Small intestine (tissue), 7 donors: Measurements from ENCODE around the gene HTRA2. TPM values are rescaled to one million over a fixed set of nuclear protein-coding genes. Genes with fewer than 3 reads are reported as not detected.

Source experiments
- DNase-seq, 2 donors: peaks; one replicate each; pipeline versions ENCODE4 v3.0.0 to v3.0.0-alpha.2; 2013
- FAIRE-seq: peaks from 2 replicates; lab custom pipeline; 2012; peaks lifted over from hg19 to GRCh38; lab: Jason Lieb, UNC
- H3K27ac ChIP-seq, 3 donors: one replicate each; pipeline ENCODE4 v1.5.1; 2013; ENCODE audit warnings: low read length in 2 of 3, mild to moderate bottlenecking in 2 of 3, control low read depth in 1 of 3, inconsistent platforms in 1 of 3, low read depth in 1 of 3, moderate library complexity in 1 of 3
- H3K27me3 ChIP-seq, 3 donors: one replicate each; pipeline ENCODE4 v1.6.1; 2013; ENCODE audit warnings: low read length in 3 of 3, inconsistent platforms in 1 of 3; ENCODE audit not compliant: control insufficient read depth in 3 of 3, insufficient read depth in 3 of 3
- H3K36me3 ChIP-seq, 3 donors: one replicate each; pipeline ENCODE4 v1.6.1; 2013; ENCODE audit warnings: low read length in 3 of 3, inconsistent platforms in 1 of 3, low read depth in 1 of 3, mild to moderate bottlenecking in 1 of 3, moderate library complexity in 1 of 3; ENCODE audit not compliant: control insufficient read depth in 3 of 3, insufficient read depth in 2 of 3
- H3K4me1 ChIP-seq, 3 donors: one replicate each; pipeline ENCODE4 v1.6.1; 2013; ENCODE audit warnings: low read length in 2 of 3, inconsistent platforms in 1 of 3, low read depth in 1 of 3, mild to moderate bottlenecking in 1 of 3, moderate library complexity in 1 of 3; ENCODE audit not compliant: control insufficient read depth in 3 of 3, insufficient read depth in 2 of 3
- H3K4me3 ChIP-seq, 3 donors: one replicate each; pipeline ENCODE4 v1.5.1; 2013; ENCODE audit warnings: low read length in 3 of 3, control low read depth in 1 of 3, inconsistent platforms in 1 of 3, low read depth in 1 of 3, mild to moderate bottlenecking in 1 of 3, moderate library complexity in 1 of 3
- H3K9me3 ChIP-seq, 2 donors: one replicate each; pipeline ENCODE4 v1.6.1; 2013; ENCODE audit warnings: low read depth in 1 of 2, low read length in 1 of 2; ENCODE audit not compliant: control insufficient read depth in 2 of 2, insufficient read depth in 1 of 2
- WGBS, 3 donors: extraction: QIAGEN DNeasy Blood & Tissue Kit; methylation state at CpG; one replicate each; pipeline ENCODE4 v1.1.7; 2013; 5-methylcytosine and 5-hydroxymethylcytosine counted together
- polyA plus RNA-seq, 4 donors: library from polyadenylated mRNA; stranded (reverse) in 3 of 4; unstranded in 1 of 4; fragments of 200-250 nt in 3 of 4; fragments of 120-200 nt in 1 of 4; gene quantifications; one replicate each; pipeline versions ENCODE4 v1.2.1 to v1.2.3, GENCODE V29; 2013
- donor health status: healthy with polysubstance abuse.
- donor health status: control.
- donor health status: control.
- donor health status: Bipolar disorder and iron deficiency.
- donor health status: healthy.

The HTRA2 gene
- polyA plus RNA-seq, 4 donors = 20.4 to 42.3 (median 28.1) TPM

DNA sequence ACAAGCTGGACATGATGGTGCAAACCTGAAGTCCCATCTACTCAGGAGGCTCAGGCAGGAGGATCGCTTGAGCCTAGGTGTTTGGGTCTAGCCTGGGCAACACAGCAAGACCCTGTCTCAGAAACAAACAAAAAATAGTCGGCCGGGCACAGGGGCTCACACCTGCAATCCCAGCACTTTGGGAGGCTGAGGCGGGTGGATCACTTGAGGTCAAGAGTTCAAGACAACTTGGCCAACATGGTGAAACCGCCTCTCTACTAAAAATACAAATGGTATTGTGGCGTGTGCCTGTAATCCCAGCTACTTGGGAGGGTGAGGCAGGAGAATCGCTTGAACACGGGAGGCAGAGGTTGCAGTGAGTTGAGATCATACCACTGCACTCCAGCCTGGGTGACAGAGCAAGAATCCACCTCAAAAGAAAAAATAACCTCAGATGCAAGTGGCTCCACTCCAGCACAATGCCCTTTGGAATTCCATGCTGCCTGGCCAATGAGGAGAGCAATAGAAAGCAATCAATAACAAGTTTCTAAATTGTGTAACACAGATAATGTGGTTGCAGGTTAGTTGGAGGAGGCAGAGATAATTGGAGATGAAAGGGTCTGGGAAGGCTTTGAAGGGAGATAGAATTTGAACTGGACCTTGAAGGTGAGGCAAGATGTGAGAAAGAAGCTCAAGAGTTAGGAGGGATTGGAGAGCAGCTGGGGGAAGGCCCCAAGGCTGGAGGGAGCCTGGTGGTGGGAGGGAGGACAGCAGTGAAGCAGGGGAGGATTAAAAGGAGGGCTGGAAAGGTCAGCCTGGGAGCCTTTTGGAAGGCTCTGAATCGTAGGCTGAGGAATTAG, 40.9 kb upstream of the HTRA2 start:
- Histone ChIP-seq H3K9me3 (no peaks in the 10 kb centered on the region), H3K27me3 (no peaks in the 10 kb centered on the region), H3K36me3 (peaks cover 13 to 73% (median 17%) of the 10 kb centered on the region in 3 donors), H3K4me3 (no peak overlapping the region), H3K27ac (peak overlapping the region; percentile 32 to 89 (median 82)), H3K4me1 (peaks cover 0 to 50% (median 5%) of the 10 kb centered on the region in 3 donors)
- 31 to 72% (median 51%) methylated on average over 9 of the region's 9 CpGs for WGBS, 3 donors
- DNase-seq (peak; percentile 90 to 93), FAIRE-seq (no peak)

- peaks cover 13 to 75% (median 17%) of the 10 kb centered on the region in 3 donors for H3K36me3 ChIP-seq
- no peak overlapping the region for H3K4me3 ChIP-seq
- 83 to 92% (median 89%) methylated on average over 4 to 9 of the region's 9 CpGs for WGBS, 3 donors
- H3K27ac ChIP-seq = peak overlapping the region in 1 of 3 donors; percentile 81
- H3K4me1 ChIP-seq = peaks cover 0 to 50% (median 5%) of the 10 kb centered on the region in 3 donors
- DNase-seq (no peak), FAIRE-seq (no peak)
- H3K27me3 ChIP-seq = no peaks in the 10 kb centered on the region
- no peaks in the 10 kb centered on the region for H3K9me3 ChIP-seq
These were observed 39.8 kb upstream of the HTRA2 start for GRCh38 chr2:74489906-74490305.

DNA sequence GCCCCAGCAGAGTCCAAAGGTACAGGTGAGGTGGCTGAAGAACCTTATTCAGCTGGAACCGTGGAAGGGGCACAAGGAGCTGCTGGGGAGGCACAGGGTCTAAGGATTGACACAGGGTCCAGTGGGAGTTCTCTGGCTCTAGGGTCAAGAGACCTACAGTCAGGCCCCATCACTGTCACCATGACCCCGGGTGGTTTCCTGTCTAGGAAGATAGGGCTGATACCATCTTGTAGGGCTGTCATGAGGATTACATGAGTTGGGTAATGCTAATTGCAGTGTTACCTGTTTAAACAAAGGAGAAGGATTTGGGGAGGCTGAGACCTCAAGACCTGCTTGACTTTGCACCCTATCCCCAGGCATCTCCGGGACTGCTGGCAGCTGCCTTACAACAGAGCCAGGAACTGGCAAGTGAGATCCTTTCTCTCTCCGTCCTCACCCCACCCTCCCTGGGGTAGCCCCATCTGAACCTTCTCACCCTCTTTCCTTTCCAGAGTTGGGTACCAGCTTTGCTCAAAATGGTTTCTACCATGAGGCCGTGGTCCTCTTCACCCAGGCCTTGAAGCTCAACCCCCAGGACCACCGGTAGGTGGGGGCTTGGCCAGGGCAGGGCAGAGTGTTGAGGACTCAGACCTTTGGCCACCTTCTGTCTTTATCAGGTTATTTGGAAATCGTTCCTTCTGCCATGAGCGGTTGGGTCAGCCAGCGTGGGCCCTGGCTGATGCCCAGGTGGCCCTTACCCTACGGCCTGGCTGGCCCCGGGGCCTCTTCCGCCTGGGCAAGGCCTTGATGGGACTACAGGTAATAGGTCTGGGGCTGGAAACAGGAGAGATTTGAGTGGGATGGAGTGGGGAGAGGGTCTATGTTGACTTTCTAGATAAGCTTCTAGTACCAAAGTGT, 37.8 kb upstream of the HTRA2 start:
- WGBS, 3 donors = 70 to 85% (median 77%) methylated on average over 12 of the region's 12 CpGs
- no peaks in the 10 kb centered on the region for H3K9me3 ChIP-seq
- FAIRE-seq (no peak), DNase-seq (peak in 1 of 2 donors; percentile 43)
- peak overlapping the region in 1 of 3 donors; percentile 46 for H3K27ac ChIP-seq
- peaks cover 0 to under 1% (median 0%) of the 10 kb centered on the region in 3 donors for H3K27me3 ChIP-seq
- H3K4me3 ChIP-seq = no peak overlapping the region
- H3K4me1 ChIP-seq = peaks cover 0 to 60% (median 5%) of the 10 kb centered on the region in 3 donors
- peaks cover 13 to 75% (median 17%) of the 10 kb centered on the region in 3 donors for H3K36me3 ChIP-seq

DNA sequence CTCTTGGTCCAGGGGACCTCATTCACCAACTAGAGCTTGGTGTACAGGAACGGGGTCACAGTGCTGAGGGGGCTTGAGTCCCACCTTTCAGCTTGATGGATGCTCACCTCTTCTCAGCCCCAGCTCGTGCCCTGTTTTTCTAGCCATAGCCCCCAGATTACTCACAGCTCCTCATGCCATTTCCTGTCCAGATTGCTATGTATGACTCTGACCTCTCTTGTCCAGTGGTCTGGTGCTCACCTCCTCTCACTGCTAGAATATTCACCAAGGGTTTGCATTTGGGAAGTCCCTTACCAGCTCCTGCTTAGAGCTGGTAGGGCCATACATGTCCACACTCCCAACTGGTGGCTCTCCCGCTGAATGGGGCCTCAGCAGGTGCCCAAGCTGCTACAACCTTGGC, 36.2 kb upstream of the HTRA2 start:
- Histone ChIP-seq H3K4me1 (peaks cover 0 to 66% (median 5%) of the 10 kb centered on the region in 3 donors), H3K9me3 (no peaks in the 10 kb centered on the region), H3K27ac (no peak overlapping the region), H3K4me3 (no peak overlapping the region), H3K36me3 (peaks cover 13 to 75% (median 17%) of the 10 kb centered on the region in 3 donors), H3K27me3 (peaks cover 0 to 16% (median 0%) of the 10 kb centered on the region in 3 donors)
- DNase-seq (no peak), FAIRE-seq (no peak)
- WGBS, 3 donors = 82 to 97% (median 90%) methylated on average over 3 of the region's 3 CpGs

DNA sequence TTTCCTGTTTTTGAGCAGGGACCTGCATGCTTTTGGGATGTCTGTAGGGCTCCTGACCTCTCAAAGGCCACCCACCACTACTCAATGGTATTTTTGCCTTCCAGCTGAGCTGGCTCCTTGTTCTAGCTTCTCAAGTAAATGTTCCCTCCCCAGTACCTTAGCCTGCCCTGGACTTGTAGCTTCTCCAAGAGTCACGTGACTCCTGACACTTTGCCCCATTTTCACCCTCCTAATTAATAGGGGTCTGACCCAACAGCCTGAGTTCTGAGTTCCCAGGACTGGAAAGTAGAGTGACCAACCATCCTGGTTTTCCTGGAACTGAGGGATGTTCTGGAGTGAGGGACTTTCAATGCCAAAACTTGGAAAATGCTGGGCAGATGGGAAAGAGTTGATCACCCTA, 34.3 kb upstream of the HTRA2 start:
- Histone ChIP-seq H3K36me3 (peaks cover 13 to 66% (median 17%) of the 10 kb centered on the region in 3 donors), H3K27me3 (peaks cover 0 to 33% (median 0%) of the 10 kb centered on the region in 3 donors), H3K27ac (no peak overlapping the region), H3K4me3 (no peak overlapping the region), H3K9me3 (no peaks in the 10 kb centered on the region), H3K4me1 (peaks cover 0 to 61% (median 0%) of the 10 kb centered on the region in 3 donors)
- FAIRE-seq (no peak), DNase-seq (no peak)
- WGBS, 3 donors = 76 to 97% (median 88%) methylated on average over 1 of the region's 1 CpG

GRCh38 chr2:74496997-74497776, 32.5 kb upstream of the HTRA2 start:
- Histone ChIP-seq H3K9me3 (no peaks in the 10 kb centered on the region), H3K4me3 (peak overlapping the region in 1 of 3 donors; percentile 82), H3K4me1 (peaks cover 0 to 55% (median 0%) of the 10 kb centered on the region in 3 donors), H3K36me3 (peaks cover under 1 to 52% (median 6%) of the 10 kb centered on the region in 3 donors), H3K27me3 (peaks cover 0 to 39% (median 0%) of the 10 kb centered on the region in 3 donors), H3K27ac (peak overlapping the region in 1 of 3 donors; percentile 82)
- no peak for FAIRE-seq
- 57 to 78% (median 72%) methylated on average over 19 of the region's 19 CpGs for WGBS, 3 donors
- peak in 1 of 2 donors; percentile 75 for DNase-seq

DNA sequence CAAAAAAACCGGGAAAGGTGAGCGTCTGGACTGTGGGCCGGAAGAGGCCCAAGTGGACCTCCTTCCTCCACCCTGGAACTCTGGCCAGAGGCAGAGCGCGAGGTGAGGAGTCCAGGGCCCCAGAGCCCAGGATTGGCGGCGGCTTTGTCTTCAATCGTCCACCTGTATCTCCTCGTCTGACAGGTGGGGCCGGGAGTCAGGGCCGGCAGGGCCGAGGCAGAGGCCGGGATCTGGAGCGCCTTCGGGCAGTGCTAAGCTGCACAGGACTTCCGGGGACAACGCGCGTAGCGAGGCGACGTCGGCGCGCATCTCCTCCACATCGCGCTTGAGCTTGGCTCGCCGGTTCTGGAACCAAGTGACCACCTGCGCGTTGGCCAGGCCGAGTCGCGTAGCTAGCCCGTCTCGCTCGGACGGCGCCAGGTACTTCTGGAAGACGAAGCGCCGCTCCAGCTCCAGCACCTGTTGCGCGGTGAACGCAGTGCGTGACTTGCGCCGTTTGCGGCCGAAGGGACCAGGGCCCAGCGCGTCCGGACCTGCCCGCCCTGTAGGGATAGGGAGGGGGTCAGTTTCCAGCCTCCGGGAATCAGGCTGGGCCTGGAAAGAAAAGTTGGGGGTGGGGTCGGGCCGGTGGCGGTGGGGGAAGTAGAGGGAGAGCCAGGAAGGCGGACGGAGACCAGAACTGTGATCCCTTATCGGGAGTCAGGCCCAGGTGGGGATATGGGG, 31.8 kb upstream of the HTRA2 start:
- DNase-seq (peak; percentile 48 to 70), FAIRE-seq (no peak)
- H3K4me1 ChIP-seq = peaks cover 0 to 48% (median 0%) of the 10 kb centered on the region in 3 donors
- no peaks in the 10 kb centered on the region for H3K9me3 ChIP-seq
- WGBS, 3 donors = 7 to 9% (median 8%) methylated on average over 55 to 61 of the region's 61 CpGs
- H3K27ac ChIP-seq = peak overlapping the region in 2 of 3 donors; percentile 48 to 82
- H3K36me3 ChIP-seq = peaks cover 0 to 44% (median under 1%) of the 10 kb centered on the region in 3 donors
- peaks cover 0 to 45% (median 0%) of the 10 kb centered on the region in 3 donors for H3K27me3 ChIP-seq
- peak overlapping the region; percentile 27 to 82 (median 59) for H3K4me3 ChIP-seq
